Activated CD8-positive, alpha-beta T cell treated with anti-CD3 and anti-CD28 coated beads for 36 hours (primary cell): ENCODE data around the gene HCST. TPM values are rescaled to one million over a fixed set of nuclear protein-coding genes. Genes with fewer than 3 reads are reported as not detected.

Experiments
- ATAC-seq: fragments of 200-7000 bp; cut with Tn5 transposase; one replicate; pipeline ENCODE4 v1.10.0; 2021; ENCODE audit warnings: mild to moderate bottlenecking, moderate library complexity
- CTCF ChIA-PET: fragments of 350-600 bp; sonication (Branson Sonifier 250); formaldehyde crosslinking; loops from one replicate; lab custom pipeline; 2021; ENCODE audit warnings: antibody characterized with exemption; lab: Charles Lee
- POLR2A ChIA-PET: fragments of 350-600 bp; sonication (Branson Sonifier 250); formaldehyde crosslinking; loops from one replicate; lab custom pipeline; 2021; ENCODE audit warnings: antibody characterized with exemption; lab: Charles Lee
- DNase-seq: peaks from one replicate; pipeline ENCODE4 v3.0.0-alpha.2; 2020
- H3K27ac Mint-ChIP-seq: one replicate; pipeline ENCODE4 v1.8.0; 2021; ENCODE audit warnings: mild to moderate bottlenecking, mixed read lengths
- H3K27me3 Mint-ChIP-seq: one replicate; pipeline ENCODE4 v1.8.0; 2021; ENCODE audit warnings: mixed read lengths
- H3K36me3 Mint-ChIP-seq: one replicate; pipeline ENCODE4 v1.8.0; 2021; ENCODE audit warnings: low read depth, mixed read lengths
- H3K4me1 Mint-ChIP-seq: one replicate; pipeline ENCODE4 v1.8.0; 2021; ENCODE audit warnings: low read depth, mixed read lengths
- H3K4me3 Mint-ChIP-seq: one replicate; pipeline ENCODE4 v1.8.0; 2021; ENCODE audit warnings: mild to moderate bottlenecking, moderate library complexity, mixed read lengths
- H3K9me3 Mint-ChIP-seq: one replicate; pipeline ENCODE4 v1.8.0; 2021; ENCODE audit warnings: mixed read lengths
- CTCF ChIP-seq: fragments of 200-600 bp; IDR thresholded peaks from one replicate; pipeline ENCODE4 v1.8.0; 2022; ENCODE audit warnings: antibody characterized with exemption, mild to moderate bottlenecking
- intact Hi-C: fragments of 100-400 bp; cut with micrococcal nuclease; formaldehyde crosslinking; loops from one replicate; pipeline ENCODE4 v1.10.0; 2022
- total RNA-seq, 2 experiments: library from RNA; stranded (reverse); gene quantifications; one replicate each; pipeline ENCODE4 v1.2.3, GENCODE V29; 2021

HCST gene
- total RNA-seq, 2 experiments from 2014 or later = 57.1 to 72.0 TPM

DNA sequence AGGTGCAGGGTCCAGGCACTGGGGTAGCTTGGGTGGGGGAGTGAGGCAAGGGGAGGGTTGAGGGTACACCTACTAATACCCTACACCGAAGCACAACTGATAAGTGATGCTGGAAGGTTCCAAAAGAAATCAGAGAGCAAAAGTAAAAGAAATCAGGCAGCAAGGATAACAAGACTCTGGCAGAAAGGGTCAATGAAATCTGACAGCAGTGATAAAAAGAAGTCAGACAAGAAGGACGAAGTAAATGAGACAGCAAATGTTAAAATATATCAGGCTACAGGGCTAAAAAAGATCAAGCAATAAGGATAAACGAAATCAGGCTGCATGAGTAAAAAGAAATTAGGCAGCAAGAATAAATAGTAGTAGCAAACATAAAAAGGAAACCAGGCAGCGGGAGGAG lies 38.5 kb downstream of the HCST start:
- Mint-ChIP-seq H3K4me3 (no peak overlapping the region), H3K9me3 (no peaks in the 10 kb centered on the region), H3K4me1 (peaks cover 17% of the 10 kb centered on the region), H3K27me3 (no peaks in the 10 kb centered on the region), H3K27ac (peak overlapping the region; percentile 11), H3K36me3 (peaks cover 1% of the 10 kb centered on the region)
- no peak for TF ChIP-seq CTCF
- ATAC-seq (no peak), DNase-seq (no peak)
- intact Hi-C loops = no loop called here
- CTCF ChIA-PET = interaction anchor here (1.0 kb wide), 1 partner anchor 53 kb away, joined by 3 read pairs; no protein-coding TSS in a partner anchor
- POLR2A ChIA-PET = interaction anchor here (0.9 kb wide), 1 partner anchor 57 kb away, joined by 4 read pairs; no protein-coding TSS in a partner anchor

DNA sequence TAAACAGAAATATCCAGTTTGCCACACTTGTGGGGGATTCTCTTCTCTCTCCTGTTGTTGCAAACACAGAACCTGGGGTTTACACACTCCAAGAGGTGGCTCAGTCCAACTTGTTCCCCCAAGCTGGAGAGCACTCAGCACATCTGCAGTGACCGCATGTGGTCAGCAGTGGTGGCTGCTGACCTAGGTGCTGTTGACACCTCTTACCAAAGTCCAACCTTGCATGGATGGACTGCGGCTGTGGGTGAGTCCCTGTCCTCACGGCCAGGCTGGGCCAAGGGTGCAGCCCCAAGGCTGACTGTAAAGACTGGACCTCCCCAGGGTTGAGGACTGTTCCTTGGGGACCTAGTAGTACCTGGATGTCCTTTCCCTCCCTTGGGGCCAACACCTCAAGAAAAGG lies 39.9 kb downstream of the HCST start:
- ChIA-PET CTCF (no interaction called here), POLR2A (no interaction called here)
- no peak for TF ChIP-seq CTCF
- Mint-ChIP-seq H3K4me3 (no peak overlapping the region), H3K27me3 (no peaks in the 10 kb centered on the region), H3K27ac (peak overlapping the region; percentile 14), H3K4me1 (peaks cover 16% of the 10 kb centered on the region), H3K36me3 (peaks cover 1% of the 10 kb centered on the region), H3K9me3 (no peaks in the 10 kb centered on the region)
- intact Hi-C loops = no loop called here
- ATAC-seq (no peak), DNase-seq (no peak)

GRCh38 chr19:35943321-35944301 lies 41.3 kb downstream of the HCST start:
- no peak for TF ChIP-seq CTCF
- H3K27ac Mint-ChIP-seq = no peak overlapping the region
- no peak overlapping the region for H3K4me3 Mint-ChIP-seq

DNA sequence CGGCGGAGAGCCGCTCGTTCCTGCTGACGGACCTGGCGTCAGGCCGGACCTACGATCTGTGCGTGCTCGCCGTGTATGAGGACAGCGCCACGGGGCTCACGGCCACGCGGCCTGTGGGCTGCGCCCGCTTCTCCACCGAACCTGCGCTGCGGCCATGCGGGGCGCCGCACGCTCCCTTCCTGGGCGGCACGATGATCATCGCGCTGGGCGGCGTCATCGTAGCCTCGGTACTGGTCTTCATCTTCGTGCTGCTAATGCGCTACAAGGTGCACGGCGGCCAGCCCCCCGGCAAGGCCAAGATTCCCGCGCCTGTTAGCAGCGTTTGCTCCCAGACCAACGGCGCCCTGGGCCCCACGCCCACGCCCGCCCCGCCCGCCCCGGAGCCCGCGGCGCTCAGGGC lies 42.2 kb downstream of the HCST start:
- DNase-seq = no peak
- intact Hi-C loops = no loop called here
- TF ChIP-seq CTCF = no peak
- Mint-ChIP-seq H3K27me3 (no peaks in the 10 kb centered on the region), H3K27ac (no peak overlapping the region), H3K4me3 (no peak overlapping the region), H3K4me1 (peaks cover 5% of the 10 kb centered on the region), H3K9me3 (no peaks in the 10 kb centered on the region), H3K36me3 (peaks cover 1% of the 10 kb centered on the region)
- no peak for ATAC-seq
- CTCF ChIA-PET = interaction anchor here (0.7 to 1.5 kb wide), 3 partner anchors 12 to 62 kb away, joined by 3 read pairs; no protein-coding TSS in a partner anchor
- POLR2A ChIA-PET = no interaction called here

More at GRCh38 chr19:35943321-35944301, 41.3 kb downstream of the HCST start:
- POLR2A ChIA-PET = no interaction called here
- CTCF ChIA-PET = interaction anchor here (0.7 to 1.0 kb wide), 3 partner anchors 11 to 50 kb away, joined by 3 read pairs; no protein-coding TSS in a partner anchor
- H3K36me3 Mint-ChIP-seq = peaks cover 1% of the 10 kb centered on the region
- intact Hi-C loops = no loop called here
- DNase-seq (no peak), ATAC-seq (no peak)
- peaks cover 5% of the 10 kb centered on the region for H3K4me1 Mint-ChIP-seq
- H3K27me3 Mint-ChIP-seq = no peaks in the 10 kb centered on the region
- H3K9me3 Mint-ChIP-seq = no peaks in the 10 kb centered on the region
